Measurements from ENCODE around the gene SPAG6. TPM values are rescaled to one million over a fixed set of nuclear protein-coding genes. Genes with fewer than 3 reads are reported as not detected.

The SPAG6 gene
- polyA plus RNA-seq, 3 donors: 0.11 to 0.13 TPM; not detected in 1

DNA sequence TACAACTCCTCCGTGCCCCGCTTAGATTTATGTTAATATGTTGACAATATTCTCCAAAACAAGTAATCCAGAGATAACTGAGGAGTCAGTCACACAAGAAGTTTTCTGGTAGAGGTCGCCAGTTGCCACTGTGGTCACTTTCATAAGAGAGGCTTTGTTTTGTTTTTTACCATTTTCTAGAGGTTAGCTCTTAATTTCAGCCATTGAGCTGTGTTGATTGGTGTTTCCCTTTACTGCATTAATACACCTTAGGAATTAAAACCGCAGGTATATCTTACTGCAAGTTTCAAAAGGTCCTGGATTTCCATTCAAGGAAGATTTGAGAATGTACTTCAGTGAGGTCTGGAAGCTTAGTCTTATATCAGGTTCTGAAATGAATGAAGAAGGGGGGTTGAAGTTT, 20.9 kb upstream of the SPAG6 start:
- H3K27me3 Mint-ChIP-seq (ENCODE audit: low read depth in 3 of 3): peaks cover 37 to 55% (median 40%) of the 10 kb centered on the region in 3 donors
- no peak overlapping the region for H3K27ac Mint-ChIP-seq
- Histone ChIP-seq H3K36me3 (replicated peaks in 1 of 2; ENCODE audit: control insufficient read depth in 1 of 2, insufficient read depth in 2 of 2, low read length in 2 of 2) (peaks cover 12 to 14% of the 10 kb centered on the region in 2 donors), H3K4me3 (replicated peaks in 1 of 3; ENCODE audit: low read depth in 2 of 3, low read length in 3 of 3) (peak overlapping the region in 1 of 3 experiments; percentile 79), H3K79me2 (ENCODE audit: insufficient read depth, low read length) (peaks cover 10% of the 10 kb centered on the region), H3K9ac (ENCODE audit: insufficient read depth, low read length, poor library complexity, severe bottlenecking) (no peak overlapping the region), H3K9me3 (replicated peaks in 1 of 2; ENCODE audit: control insufficient read depth in 1 of 2, insufficient read depth in 1 of 2, low read length in 2 of 2) (no peaks in the 10 kb centered on the region), H3K4me1 (ENCODE audit: control insufficient read depth in 1 of 2, insufficient read depth in 2 of 2, low read length in 2 of 2) (peaks cover 34 to 36% of the 10 kb centered on the region in 2 donors), H3K27me3 (ENCODE audit: control insufficient read depth in 2 of 2, insufficient read depth in 2 of 2, low read length in 2 of 2) (peaks cover 38 to 50% of the 10 kb centered on the region in 2 donors), H3K4me2 (replicated peaks; ENCODE audit: extremely low read depth, low read length, poor library complexity, severe bottlenecking) (peak overlapping the region; percentile 91), H2AFZ (ENCODE audit: insufficient read depth, low read depth, low read length, poor library complexity, severe bottlenecking) (no peak overlapping the region), H4K20me1 (ENCODE audit: insufficient read depth, low read length) (peaks cover 18% of the 10 kb centered on the region), H3K27ac (ENCODE audit: low read depth in 1 of 2, low read length in 2 of 2) (no peak overlapping the region)
- no peak for DNase-seq
- H3K4me3 Mint-ChIP-seq: peak overlapping the region; percentile 92 to 98
- H3K36me3 Mint-ChIP-seq: peaks cover 23 to 45% of the 10 kb centered on the region in 2 donors
- H3K9me3 Mint-ChIP-seq: peaks cover 0 to 10% (median 5%) of the 10 kb centered on the region in 7 donors
- H3K4me1 Mint-ChIP-seq: peaks cover 39% of the 10 kb centered on the region
- WGBS (ENCODE audit: insufficient coverage): no CpG with 5 or more reads among the region's 4 CpGs
- no peak for TF ChIP-seq CTCF (IDR thresholded peaks at IDR 0.05)
- intact Hi-C loops (cut with micrococcal nuclease): loop anchor here (5.0 to 10.0 kb wide), 4 partner anchors 97 to 790 kb away; partner anchors contain the start of genes DNAJC1 (in 1 of the 2) and MLLT10 (in 1 of the 2)

DNA sequence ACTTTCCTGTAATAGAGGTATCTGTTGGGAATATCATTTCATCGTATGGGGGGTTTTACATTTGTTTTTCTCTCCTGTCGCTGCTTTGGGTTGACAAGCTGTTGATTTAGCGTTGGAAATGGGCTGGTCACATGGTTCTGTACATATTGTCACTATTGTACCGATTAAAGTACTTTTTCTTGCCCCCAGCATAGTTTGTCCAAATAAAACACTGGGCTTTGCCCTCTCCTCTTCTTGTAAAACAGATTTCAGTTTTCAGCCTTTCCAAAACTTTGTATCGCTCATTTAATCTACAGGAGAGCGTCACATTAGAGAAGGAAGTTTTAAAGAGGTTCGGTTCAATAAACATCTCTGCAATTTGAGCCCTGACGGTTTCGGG, 20.4 kb upstream of the SPAG6 start:
- Histone ChIP-seq H4K20me1 (ENCODE audit: insufficient read depth, low read length) (peaks cover 18% of the 10 kb centered on the region), H3K9ac (ENCODE audit: insufficient read depth, low read length, poor library complexity, severe bottlenecking) (no peak overlapping the region), H3K4me2 (replicated peaks; ENCODE audit: extremely low read depth, low read length, poor library complexity, severe bottlenecking) (peak overlapping the region; percentile 91), H3K27ac (ENCODE audit: low read depth in 1 of 2, low read length in 2 of 2) (no peak overlapping the region), H3K36me3 (replicated peaks in 1 of 2; ENCODE audit: control insufficient read depth in 1 of 2, insufficient read depth in 2 of 2, low read length in 2 of 2) (peaks cover 17 to 19% of the 10 kb centered on the region in 2 donors), H3K79me2 (ENCODE audit: insufficient read depth, low read length) (peaks cover 10% of the 10 kb centered on the region), H3K4me1 (ENCODE audit: control insufficient read depth in 1 of 2, insufficient read depth in 2 of 2, low read length in 2 of 2) (peaks cover 29 to 32% of the 10 kb centered on the region in 2 donors), H3K9me3 (replicated peaks in 1 of 2; ENCODE audit: control insufficient read depth in 1 of 2, insufficient read depth in 1 of 2, low read length in 2 of 2) (no peaks in the 10 kb centered on the region), H3K27me3 (ENCODE audit: control insufficient read depth in 2 of 2, insufficient read depth in 2 of 2, low read length in 2 of 2) (peaks cover 38 to 50% of the 10 kb centered on the region in 2 donors), H2AFZ (ENCODE audit: insufficient read depth, low read depth, low read length, poor library complexity, severe bottlenecking) (peak overlapping the region; percentile 37), H3K4me3 (replicated peaks in 1 of 3; ENCODE audit: low read depth in 2 of 3, low read length in 3 of 3) (peak overlapping the region; percentile 41 to 79 (median 57))
- intact Hi-C loops (cut with micrococcal nuclease): loop anchor here (5.0 to 10.0 kb wide), 4 partner anchors 98 to 790 kb away; partner anchors contain the start of genes DNAJC1 (in 1 of the 2) and MLLT10 (in 1 of the 2)
- Mint-ChIP-seq H3K9me3 (peaks cover 0 to 10% (median 5%) of the 10 kb centered on the region in 7 donors), H3K4me1 (peaks cover 35% of the 10 kb centered on the region), H3K36me3 (peaks cover 28 to 49% of the 10 kb centered on the region in 2 donors), H3K4me3 (peak overlapping the region; percentile 92 to 98), H3K27ac (peak overlapping the region in 3 of 7 donors; percentile 31 to 81 (median 59)), H3K27me3 (ENCODE audit: low read depth in 3 of 3) (peaks cover 37 to 51% (median 40%) of the 10 kb centered on the region in 3 donors)
- no peak for DNase-seq
- no peak for TF ChIP-seq CTCF (IDR thresholded peaks at IDR 0.05)
- 4% methylated on average over 4 of the region's 9 CpGs for WGBS (ENCODE audit: insufficient coverage)

Data from CD14-positive monocyte (primary cell).